HG03039 (cell line): Measurements from ENCODE around the gene RANBP1.
"Not testable (repeated sequence)": the region's sequence is repeated elsewhere in the genome, so short reads cannot be mapped to it uniquely, and the experiment has no call there.

Experiments used
- ATAC-seq: cut with Tn5 transposase; IDR thresholded peaks from one replicate; pipeline ENCODE4 v1.9.1; 2021; ENCODE audit warnings: mild to moderate bottlenecking, moderate library complexity; ENCODE audit not compliant: unreplicated experiment

Gene RANBP1

GRCh38 chr22:20115691-20116375 lies at the start of gene RANBP1:
RANBP1 (plus strand) TSS chr22:20116104; CDS start chr22:20116185, 81 bp downstream.
- no peak for ATAC-seq

- no peak for ATAC-seq
These were observed 49.1 kb upstream of the RANBP1 start for GRCh38 chr22:20066617-20067383.

- ATAC-seq = not testable (repeated sequence)
These were observed 48.6 kb upstream of the RANBP1 start for GRCh38 chr22:20067384-20067682.

- ATAC-seq = no peak
These were observed 47.3 kb upstream of the RANBP1 start for GRCh38 chr22:20068640-20069039.

- ATAC-seq = no peak
These were observed 46.4 kb upstream of the RANBP1 start for GRCh38 chr22:20069331-20070042.

GRCh38 chr22:20071524-20071972 lies 44.4 kb upstream of the RANBP1 start:
- no peak for ATAC-seq

- no peak for ATAC-seq
These were observed 39.2 kb upstream of the RANBP1 start for GRCh38 chr22:20076627-20077172.

GRCh38 chr22:20079745-20080444 lies 36.0 kb upstream of the RANBP1 start, which contains the start of gene DGCR8:
DGCR8 (plus strand) TSS chr22:20080241; CDS start chr22:20085964, 5,723 bp downstream.
- peak; percentile 80 for ATAC-seq

GRCh38 chr22:20080445-20080775 lies 35.5 kb upstream of the RANBP1 start:
- peak; percentile 46 for ATAC-seq

GRCh38 chr22:20080776-20081654 lies 34.9 kb upstream of the RANBP1 start:
- ATAC-seq = no peak

GRCh38 chr22:20083157-20083890 lies 32.6 kb upstream of the RANBP1 start:
- no peak for ATAC-seq

GRCh38 chr22:20083891-20084546 lies 31.9 kb upstream of the RANBP1 start:
- ATAC-seq = no peak

GRCh38 chr22:20084547-20085413 lies 31.1 kb upstream of the RANBP1 start:
- no peak for ATAC-seq

GRCh38 chr22:20085651-20086050 lies 30.3 kb upstream of the RANBP1 start:
- no peak for ATAC-seq

GRCh38 chr22:20086101-20086599 lies 29.8 kb upstream of the RANBP1 start:
- no peak for ATAC-seq

- ATAC-seq = no peak
These were observed 29.1 kb upstream of the RANBP1 start for GRCh38 chr22:20086763-20087162.
